Suprapubic skin (tissue), 4 donors: ENCODE data around the gene UBASH3A. TPM values are rescaled to one million over a fixed set of nuclear protein-coding genes. Genes with fewer than 3 reads are reported as not detected.

ENCODE experiments used
- DNase-seq, 2 donors: peaks; one replicate each; pipeline ENCODE4 v3.0.0-alpha.2; 2019; ENCODE audit warnings: low spot score in 2 of 2
- H3K27ac ChIP-seq: fragments of 200-600 bp; sonication (generic); one replicate; pipeline ENCODE4 v1.5.1; 2019
- H3K27me3 ChIP-seq: fragments of 200-600 bp; sonication (generic); one replicate; pipeline ENCODE4 v1.5.1; 2019
- H3K36me3 ChIP-seq: fragments of 200-600 bp; sonication (generic); one replicate; pipeline ENCODE4 v1.5.1; 2019
- H3K4me1 ChIP-seq: fragments of 200-600 bp; sonication (generic); one replicate; pipeline ENCODE4 v1.5.1; 2019
- H3K4me3 ChIP-seq: fragments of 200-600 bp; sonication (generic); one replicate; pipeline ENCODE4 v1.5.1; 2019; ENCODE audit warnings: mild to moderate bottlenecking
- H3K9me3 ChIP-seq: fragments of 200-600 bp; sonication (generic); one replicate; pipeline ENCODE4 v1.5.1; 2019
- CTCF ChIP-seq, 2 donors: fragments of 200-600 bp in 1 of 2; fragments of 450-650 bp in 1 of 2; sonication (generic) in 1 of 2; IDR thresholded peaks; one replicate each; pipeline ENCODE4 v1.5.1; 2016 to 2019; ENCODE audit warnings: antibody characterized with exemption in 2 of 2, mild to moderate bottlenecking in 1 of 2, moderate library complexity in 1 of 2
- EP300 ChIP-seq: sonication (generic); formaldehyde crosslinking; IDR thresholded peaks from one replicate; pipeline ENCODE4 v1.6.1; 2017; ENCODE audit warnings: antibody characterized with exemption
- POLR2A ChIP-seq, 2 donors: fragments of 450-650 bp; IDR thresholded peaks; one replicate each; pipeline ENCODE4 v1.6.1; 2017; ENCODE audit warnings: antibody characterized with exemption in 2 of 2, mild to moderate bottlenecking in 2 of 2, moderate library complexity in 2 of 2
- POLR2AphosphoS5 ChIP-seq, 3 donors: sonication (generic); formaldehyde crosslinking; IDR thresholded peaks; one replicate each; pipeline ENCODE4 v1.6.1; 2017; ENCODE audit warnings: antibody characterized with exemption in 3 of 3
- WGBS: methylation state at CpG from one replicate; pipeline ENCODE4 v1.1.5; 2018; 5-methylcytosine and 5-hydroxymethylcytosine counted together
- total RNA-seq, 4 donors: library from RNA; depleted of rRNA; stranded (reverse); fragments of >200 nt; gene quantifications; one replicate each; pipeline ENCODE4 v1.1.0, GENCODE V29; 2016

The UBASH3A gene
- total RNA-seq, 4 donors from 2014 or later = 0.36 to 1.0 (median 0.47) TPM; not detected in 1

GRCh38 chr21:42447732-42448131 lies 44.0 kb downstream of the UBASH3A start:
- H3K4me3 ChIP-seq = no peak overlapping the region
- 92% methylated on average over 10 of the region's 10 CpGs for WGBS
- no peaks in the 10 kb centered on the region for H3K4me1 ChIP-seq
- H3K27me3 ChIP-seq = peaks cover 5% of the 10 kb centered on the region
- no peaks in the 10 kb centered on the region for H3K36me3 ChIP-seq
- H3K9me3 ChIP-seq = no peaks in the 10 kb centered on the region
- no peak for TF ChIP-seq EP300
- H3K27ac ChIP-seq = no peak overlapping the region
- no peak for DNase-seq

GRCh38 chr21:42448686-42449085 lies 45.0 kb downstream of the UBASH3A start:
- no peak for DNase-seq
- Histone ChIP-seq H3K4me1 (peaks cover 3% of the 10 kb centered on the region), H3K9me3 (no peaks in the 10 kb centered on the region), H3K27ac (no peak overlapping the region), H3K4me3 (no peak overlapping the region), H3K36me3 (no peaks in the 10 kb centered on the region), H3K27me3 (peaks cover 5% of the 10 kb centered on the region)
- WGBS = 76% methylated on average over 3 of the region's 3 CpGs
- no peak for TF ChIP-seq CTCF (IDR thresholded peaks at IDR 0.05)
- no peak for TF ChIP-seq EP300
- no peak for TF ChIP-seq POLR2AphosphoS5 (IDR thresholded peaks at IDR 0.05)

- Histone ChIP-seq H3K27me3 (no peaks in the 10 kb centered on the region), H3K4me3 (no peak overlapping the region), H3K36me3 (no peaks in the 10 kb centered on the region), H3K9me3 (no peaks in the 10 kb centered on the region), H3K4me1 (peaks cover 3% of the 10 kb centered on the region), H3K27ac (no peak overlapping the region)
- no peak for DNase-seq
- WGBS = 94% methylated on average over 9 of the region's 9 CpGs
- TF ChIP-seq CTCF (IDR thresholded peaks at IDR 0.05) = no peak
Observed at GRCh38 chr21:42451941-42452340, 48.2 kb downstream of the UBASH3A start.

DNA sequence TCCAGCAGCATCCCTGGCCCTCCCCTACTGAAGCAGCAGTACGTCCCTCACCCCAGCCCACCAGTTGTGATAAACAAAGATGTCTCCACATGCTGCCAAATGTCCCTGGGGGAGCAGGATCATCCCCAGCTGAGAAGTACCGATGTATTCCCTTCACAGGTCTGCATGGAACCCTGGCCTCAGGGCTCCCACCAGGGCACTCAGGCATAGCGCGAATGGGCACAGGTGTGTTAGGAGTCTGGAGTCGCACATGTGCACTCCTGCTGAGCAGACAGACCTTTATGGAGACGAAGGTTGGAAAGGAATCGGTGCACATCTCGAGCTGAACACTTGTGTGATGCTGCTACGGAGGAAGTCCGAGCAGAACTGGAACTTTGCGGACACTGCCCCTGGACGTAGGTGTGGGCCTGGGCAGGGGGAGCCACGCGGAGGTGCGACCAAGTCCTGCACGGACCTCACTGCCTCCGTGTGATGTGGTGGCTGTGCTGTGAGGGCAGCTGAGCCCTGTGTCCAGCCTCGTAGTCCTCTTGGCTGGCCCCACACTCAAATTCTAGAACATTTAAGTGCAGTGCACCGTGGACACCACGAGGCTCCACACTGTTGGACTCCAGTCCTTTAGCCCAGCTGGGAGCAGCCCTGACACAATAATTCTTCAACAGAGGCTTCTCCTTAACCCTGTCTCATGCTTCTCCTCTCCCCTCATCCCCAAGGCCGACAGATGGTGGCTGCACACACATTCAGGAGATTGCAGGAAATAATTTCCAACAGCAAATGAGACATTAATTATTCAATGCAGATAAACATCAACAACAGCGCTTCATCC lies 48.9 kb downstream of the UBASH3A start:
- Histone ChIP-seq H3K9me3 (no peaks in the 10 kb centered on the region), H3K27ac (no peak overlapping the region), H3K27me3 (no peaks in the 10 kb centered on the region), H3K4me3 (no peak overlapping the region), H3K36me3 (no peaks in the 10 kb centered on the region), H3K4me1 (peaks cover 3% of the 10 kb centered on the region)
- 89% methylated on average over 11 of the region's 22 CpGs for WGBS
- DNase-seq = no peak
- TF ChIP-seq POLR2AphosphoS5 (IDR thresholded peaks at IDR 0.05) (no peak), POLR2A (IDR thresholded peaks at IDR 0.05) (no peak), CTCF (IDR thresholded peaks at IDR 0.05) (no peak), EP300 (no peak)

DNA sequence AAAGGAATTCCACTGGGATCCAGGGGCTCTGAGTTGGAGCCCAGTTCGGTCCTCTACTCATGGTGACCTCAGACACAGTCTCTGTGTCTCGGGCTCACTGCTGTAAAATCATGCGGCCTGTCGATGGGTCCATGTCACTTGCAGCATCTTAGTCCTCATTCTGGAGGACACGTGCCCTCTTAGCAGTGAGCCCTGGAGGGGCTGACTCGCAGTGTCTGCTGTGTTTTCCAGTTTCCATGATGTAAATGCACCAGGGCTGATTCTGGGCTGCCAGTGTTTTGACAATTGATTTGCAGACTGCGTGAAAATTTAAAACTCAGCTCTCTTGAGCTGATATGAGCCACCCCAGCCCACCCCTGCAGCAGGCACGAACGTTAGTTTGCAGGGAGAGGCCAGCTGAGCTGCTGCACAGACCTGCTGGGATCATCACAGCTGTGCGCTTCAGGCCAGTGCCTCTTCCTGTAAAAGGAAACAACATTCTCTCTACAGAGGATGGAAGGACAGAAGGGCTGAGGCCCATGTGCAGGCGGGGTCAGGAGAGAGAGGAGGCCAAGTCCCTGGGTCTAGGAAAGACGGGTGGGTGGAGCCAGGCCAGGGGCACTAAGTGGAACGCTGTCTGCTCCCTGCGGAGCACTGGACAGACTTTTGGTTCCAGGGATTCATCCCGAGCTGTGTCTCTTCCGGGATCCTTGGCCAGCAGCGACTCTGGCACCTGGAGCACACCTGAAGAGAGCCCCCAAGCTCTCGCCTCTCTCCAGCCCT lies 49.7 kb downstream of the UBASH3A start:
- no peak overlapping the region for H3K27ac ChIP-seq
- 55% methylated on average over 18 of the region's 18 CpGs for WGBS
- no peaks in the 10 kb centered on the region for H3K9me3 ChIP-seq
- H3K36me3 ChIP-seq = no peaks in the 10 kb centered on the region
- peaks cover 3% of the 10 kb centered on the region for H3K4me1 ChIP-seq
- no peak overlapping the region for H3K4me3 ChIP-seq
- TF ChIP-seq POLR2A (IDR thresholded peaks at IDR 0.05) (no peak), EP300 (no peak), CTCF (IDR thresholded peaks at IDR 0.05) (no peak), POLR2AphosphoS5 (IDR thresholded peaks at IDR 0.05) (no peak)
- DNase-seq = no peak
- H3K27me3 ChIP-seq = no peaks in the 10 kb centered on the region
